Left lobe of liver (tissue), 2 donors: ENCODE measurements around the gene PTP4A2. TPM values are rescaled to one million over a fixed set of nuclear protein-coding genes. Genes with fewer than 3 reads are reported as not detected.
"Not testable (repeated sequence)": the region's sequence is repeated elsewhere in the genome, so short reads cannot be mapped to it uniquely, and the experiment has no call there.

Source experiments
- ATAC-seq: fragments of 200-7000 bp; cut with Tn5 transposase; one replicate; pipeline ENCODE4 v1.9.1; 2020; ENCODE audit warnings: mild to moderate bottlenecking, moderate library complexity
- DNase-seq: peaks from one replicate; pipeline ENCODE4 v3.0.0-alpha.2; 2020; ENCODE audit warnings: low spot score
- total RNA-seq: library from RNA; stranded (reverse); gene quantifications from one replicate; pipeline ENCODE4 v1.2.1, GENCODE V29; 2021
- donor health status: DM: no; HTN: no; CAD: no; lungs with moderate emphysema.
- donor health status: DM: no; HTN: yes; CAD: no.

PTP4A2 gene
- total RNA-seq, 1 donor from 2014 or later: 66.7 TPM

- ATAC-seq: no peak
- no peak for DNase-seq
Observed at GRCh38 chr1:31951276-31951675, 13.1 kb upstream of the PTP4A2 start.

- ATAC-seq (no peak), DNase-seq (peak; percentile 12)
Observed at GRCh38 chr1:31949862-31950261, 11.7 kb upstream of the PTP4A2 start.

GRCh38 chr1:31945677-31946076 lies 7.5 kb upstream of the PTP4A2 start:
- not testable (repeated sequence) for ATAC-seq, DNase-seq

- DNase-seq (peak; percentile 73), ATAC-seq (peak; percentile 48)
Observed at GRCh38 chr1:31944205-31945089, 6.3 kb upstream of the PTP4A2 start.

- no peak for DNase-seq
- ATAC-seq: no peak
Observed at GRCh38 chr1:31943546-31944184, 5.5 kb upstream of the PTP4A2 start.

- DNase-seq: not testable (repeated sequence)
Observed at GRCh38 chr1:31942061-31942460, 3.9 kb upstream of the PTP4A2 start.

GRCh38 chr1:31939484-31940329 lies 1.5 kb upstream of the PTP4A2 start:
- ATAC-seq (peak; percentile 42), DNase-seq (peak; percentile 79)

More at GRCh38 chr1:31942061-31942460, 3.9 kb upstream of the PTP4A2 start:
- not testable (repeated sequence) for ATAC-seq

GRCh38 chr1:31937300-31938183 lies 626 bp downstream of the PTP4A2 start:
- DNase-seq (peak; percentile 78), ATAC-seq (peak; percentile 46)

- ATAC-seq: no peak
Observed at GRCh38 chr1:31936981-31937299, 1.2 kb downstream of the PTP4A2 start.

GRCh38 chr1:31936278-31936980 lies 1.7 kb downstream of the PTP4A2 start:
- DNase-seq (no peak), ATAC-seq (no peak)

More at GRCh38 chr1:31936981-31937299, 1.2 kb downstream of the PTP4A2 start:
- no peak for DNase-seq

- DNase-seq: no peak
- ATAC-seq: no peak
Observed at GRCh38 chr1:31934706-31935629, 3.2 kb downstream of the PTP4A2 start.

GRCh38 chr1:31932491-31933316 lies 5.5 kb downstream of the PTP4A2 start:
- DNase-seq (no peak), ATAC-seq (peak; percentile 26)

- no peak for ATAC-seq
- no peak for DNase-seq
Observed at GRCh38 chr1:31931593-31932225, 6.5 kb downstream of the PTP4A2 start.

- ATAC-seq: no peak
- no peak for DNase-seq
Observed at GRCh38 chr1:31930836-31931592, 7.2 kb downstream of the PTP4A2 start.

- DNase-seq: no peak
- ATAC-seq: no peak
Observed at GRCh38 chr1:31927661-31927980, 10.5 kb downstream of the PTP4A2 start.

- peak; percentile 15 for ATAC-seq
- DNase-seq: no peak
Observed at GRCh38 chr1:31926853-31927660, 11.1 kb downstream of the PTP4A2 start.
